Right ventricle myocardium inferior (tissue), 1 donor: ENCODE results near the gene SYTL1. TPM values are rescaled to one million over a fixed set of nuclear protein-coding genes. Genes with fewer than 3 reads are reported as not detected.

Experiments
- ATAC-seq: fragments of 200-7000 bp; cut with Tn5 transposase; one replicate; pipeline ENCODE4 v1.9.1; 2020; ENCODE audit warnings: mild to moderate bottlenecking, moderate library complexity
- DNase-seq: peaks from one replicate; pipeline ENCODE4 v3.0.0; 2021; ENCODE audit errors: missing footprints
- intact Hi-C: fragments of 100-400 bp; cut with DNase I; formaldehyde crosslinking; loops from one replicate; pipeline ENCODE4 v1.11.0; 2022
- long read RNA-seq: library from polyadenylated mRNA; unstranded; transcript quantifications from one replicate; pipeline ENCODE4 v2.0.0, GENCODE V29; 2021
- total RNA-seq: library from RNA; stranded (reverse); fragmentation: NEBNext Ultra II Directional; extraction: Animal tissue kit (Norgen Biotek cat#: 25700); gene quantifications from one replicate; pipeline ENCODE4 v1.2.1, GENCODE V29; 2021
- donor health status: DM: no; HTN: yes; CAD: no; lungs with severe emphysema.

The SYTL1 gene, protein sequence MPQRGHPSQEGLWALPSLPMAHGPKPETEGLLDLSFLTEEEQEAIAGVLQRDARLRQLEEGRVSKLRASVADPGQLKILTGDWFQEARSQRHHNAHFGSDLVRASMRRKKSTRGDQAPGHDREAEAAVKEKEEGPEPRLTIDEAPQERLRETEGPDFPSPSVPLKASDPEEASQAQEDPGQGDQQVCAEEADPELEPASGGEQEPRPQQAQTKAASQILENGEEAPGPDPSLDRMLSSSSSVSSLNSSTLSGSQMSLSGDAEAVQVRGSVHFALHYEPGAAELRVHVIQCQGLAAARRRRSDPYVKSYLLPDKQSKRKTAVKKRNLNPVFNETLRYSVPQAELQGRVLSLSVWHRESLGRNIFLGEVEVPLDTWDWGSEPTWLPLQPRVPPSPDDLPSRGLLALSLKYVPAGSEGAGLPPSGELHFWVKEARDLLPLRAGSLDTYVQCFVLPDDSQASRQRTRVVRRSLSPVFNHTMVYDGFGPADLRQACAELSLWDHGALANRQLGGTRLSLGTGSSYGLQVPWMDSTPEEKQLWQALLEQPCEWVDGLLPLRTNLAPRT
- 0.78 TPM for total RNA-seq
- long read RNA-seq, result 0 reads

DNA sequence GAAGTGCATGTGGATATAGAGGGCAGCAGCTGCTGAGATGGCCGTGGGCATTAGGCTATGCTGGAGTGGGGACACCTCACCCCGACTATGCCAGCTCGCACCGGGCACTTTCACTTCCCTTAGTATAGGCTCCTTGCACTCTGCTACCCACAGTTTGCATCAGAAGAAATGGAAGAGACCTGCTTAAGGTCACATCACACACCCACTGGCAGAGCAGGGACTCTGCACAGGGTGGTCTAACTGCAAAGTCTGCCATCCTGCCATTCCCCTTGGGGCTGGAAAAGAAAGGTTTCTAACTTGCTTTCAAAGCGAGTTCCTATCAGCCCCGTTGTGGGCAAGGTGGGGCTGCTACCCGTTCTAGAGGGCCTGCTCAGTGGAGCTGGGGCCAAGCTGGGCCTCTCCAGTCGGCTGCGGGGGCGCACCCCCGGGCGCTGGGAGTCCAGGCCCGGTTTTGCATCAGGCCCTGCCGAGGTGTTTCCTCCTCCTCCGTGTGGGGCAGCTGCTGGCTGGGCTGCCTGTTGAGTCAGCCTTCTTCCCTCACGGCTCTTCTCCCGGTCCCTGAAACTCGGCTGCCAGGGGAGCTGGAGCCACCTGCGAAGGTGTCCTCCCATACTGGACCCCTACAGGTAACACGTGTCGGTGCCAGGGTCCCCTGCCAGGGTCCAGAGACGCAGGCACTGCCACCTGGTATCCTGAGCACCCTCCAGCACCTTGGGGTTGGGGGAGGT is at the start of gene SYTL1:
SYTL1 (plus strand) TSS at position 498 of the 728 bp plus-strand sequence. CDS start 3,313 bp downstream, outside the sequence.
- intact Hi-C loops, result no loop called here
- DNase-seq (peak; percentile 76), ATAC-seq (no peak)

DNA sequence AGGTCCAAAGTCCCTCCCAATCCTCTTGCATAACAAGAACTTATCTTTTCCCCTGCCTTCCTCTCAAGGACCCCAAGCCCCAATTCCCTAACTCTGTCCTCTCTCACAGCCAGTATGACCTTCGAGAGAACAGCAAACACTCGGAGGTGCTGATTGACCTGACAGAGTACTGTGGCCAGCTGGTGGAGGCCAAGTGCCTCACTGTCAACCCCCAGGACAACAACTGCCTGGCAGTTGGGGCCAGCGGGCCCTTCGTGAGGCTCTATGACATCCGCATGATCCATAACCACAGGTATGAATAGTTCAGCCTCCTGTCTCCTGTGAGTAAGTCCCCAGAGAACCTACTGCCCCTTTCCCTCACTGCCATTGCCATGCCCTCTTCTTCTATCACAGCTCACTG is 49.7 kb upstream of the SYTL1 start:
- intact Hi-C loops, result no loop called here
- no peak for DNase-seq
- peak; percentile 62 for ATAC-seq

DNA sequence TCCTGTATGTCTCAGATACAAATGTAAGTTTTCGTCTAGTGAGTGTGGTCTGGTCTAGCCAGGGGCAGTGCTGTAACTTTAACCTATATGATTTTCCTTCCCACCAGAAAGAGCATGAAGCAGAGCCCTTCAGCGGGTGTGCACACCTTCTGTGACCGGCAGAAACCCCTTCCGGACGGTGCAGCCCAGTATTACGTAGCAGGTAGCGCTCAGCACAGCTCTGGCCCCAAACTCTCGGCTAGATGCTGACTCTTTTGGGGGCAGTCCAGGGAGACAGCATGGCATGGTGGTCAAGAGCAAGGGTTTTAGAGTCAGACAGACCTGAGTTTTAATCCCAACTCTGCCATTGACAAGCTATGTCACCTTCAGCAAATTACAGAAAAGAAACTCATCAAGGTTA is 47.9 kb upstream of the SYTL1 start:
- no peak for ATAC-seq
- intact Hi-C loops, result no loop called here

DNA sequence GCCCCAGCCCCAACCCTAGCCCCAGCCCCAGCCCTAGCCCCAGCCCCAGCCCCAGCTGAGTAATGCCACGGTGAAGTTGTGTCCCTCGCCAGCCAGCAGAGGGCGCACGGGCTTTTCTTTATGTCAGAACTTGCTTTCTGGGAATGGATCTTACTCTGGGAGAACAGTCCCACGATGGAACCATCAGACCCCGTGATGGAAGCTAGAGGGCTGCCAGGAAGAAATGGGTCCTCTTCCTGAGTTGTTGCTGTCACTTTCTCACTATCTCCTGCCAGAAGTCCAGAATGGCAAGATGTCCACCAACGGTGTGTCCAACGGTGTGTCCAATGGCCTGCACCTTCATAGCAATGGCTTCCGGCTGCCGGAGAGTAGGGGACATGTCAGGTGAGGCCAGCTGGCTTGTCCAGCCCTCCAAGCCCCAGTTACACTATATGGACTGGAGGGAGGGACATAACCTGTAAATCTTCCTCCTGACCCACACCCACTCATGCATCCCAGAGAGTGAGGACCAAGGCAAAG is 45.0 kb upstream of the SYTL1 start:
- intact Hi-C loops, result no loop called here
- DNase-seq (peak; percentile 89), ATAC-seq (no peak)

More for the DNA sequence above, 47.9 kb upstream of the SYTL1 start:
- no peak for DNase-seq

DNA sequence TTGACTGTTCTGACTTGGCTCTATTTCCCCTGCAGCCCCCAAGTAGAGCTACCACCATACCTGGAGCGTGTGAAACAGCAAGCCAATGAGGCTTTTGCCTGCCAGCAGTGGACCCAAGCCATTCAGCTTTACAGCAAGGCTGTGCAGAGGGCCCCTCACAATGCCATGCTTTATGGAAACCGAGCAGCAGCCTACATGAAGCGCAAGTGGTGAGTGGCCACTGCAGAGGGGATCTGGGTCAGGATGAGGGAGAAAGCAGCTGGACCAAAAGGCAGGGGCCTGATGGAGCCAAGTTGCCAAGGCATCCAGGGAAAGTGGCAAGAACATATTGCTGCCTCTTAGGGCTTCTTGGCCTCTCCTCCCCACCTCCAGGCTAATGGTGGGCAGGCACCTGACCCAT is 43.9 kb upstream of the SYTL1 start:
- no peak for ATAC-seq
- no peak for DNase-seq
- intact Hi-C loops, result no loop called here

DNA sequence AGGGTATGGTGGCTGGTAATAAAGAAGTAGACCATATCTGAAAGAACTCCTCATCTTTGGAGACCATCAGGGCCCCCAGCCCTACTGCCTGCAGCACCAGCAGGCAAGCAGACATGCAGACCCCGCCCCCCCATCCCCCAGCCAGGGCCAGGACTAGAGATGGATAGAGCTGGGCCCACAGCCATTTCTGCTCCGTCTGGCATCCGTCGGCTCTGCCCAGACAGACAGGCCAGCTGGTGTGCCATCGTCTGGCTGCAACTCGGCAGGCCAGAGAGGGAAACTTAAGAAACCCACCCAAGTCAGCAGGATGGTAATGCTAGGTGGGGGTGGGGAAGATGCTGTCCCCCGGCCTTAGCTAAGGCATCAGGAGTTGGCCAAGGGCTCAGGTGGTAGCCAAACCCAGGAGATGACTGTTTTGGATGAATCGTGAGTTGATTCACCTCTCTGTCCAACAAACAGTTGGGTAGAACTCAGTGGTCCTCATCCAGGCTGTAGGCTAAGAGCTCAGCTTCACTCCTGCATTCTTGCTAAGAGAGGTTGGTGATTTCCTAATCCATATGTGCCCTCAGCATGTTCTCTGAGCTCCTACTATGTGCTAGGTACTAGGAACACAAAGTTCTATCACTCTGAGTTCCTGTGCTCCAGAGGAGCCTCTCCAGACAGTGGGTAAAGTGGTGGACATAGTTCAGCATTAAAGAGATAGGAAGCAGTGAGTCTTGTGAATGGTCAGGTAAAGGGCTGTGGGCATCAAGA is 43.0 kb upstream of the SYTL1 start:
- no peak for DNase-seq
- no peak for ATAC-seq
- intact Hi-C loops, result no loop called here

DNA sequence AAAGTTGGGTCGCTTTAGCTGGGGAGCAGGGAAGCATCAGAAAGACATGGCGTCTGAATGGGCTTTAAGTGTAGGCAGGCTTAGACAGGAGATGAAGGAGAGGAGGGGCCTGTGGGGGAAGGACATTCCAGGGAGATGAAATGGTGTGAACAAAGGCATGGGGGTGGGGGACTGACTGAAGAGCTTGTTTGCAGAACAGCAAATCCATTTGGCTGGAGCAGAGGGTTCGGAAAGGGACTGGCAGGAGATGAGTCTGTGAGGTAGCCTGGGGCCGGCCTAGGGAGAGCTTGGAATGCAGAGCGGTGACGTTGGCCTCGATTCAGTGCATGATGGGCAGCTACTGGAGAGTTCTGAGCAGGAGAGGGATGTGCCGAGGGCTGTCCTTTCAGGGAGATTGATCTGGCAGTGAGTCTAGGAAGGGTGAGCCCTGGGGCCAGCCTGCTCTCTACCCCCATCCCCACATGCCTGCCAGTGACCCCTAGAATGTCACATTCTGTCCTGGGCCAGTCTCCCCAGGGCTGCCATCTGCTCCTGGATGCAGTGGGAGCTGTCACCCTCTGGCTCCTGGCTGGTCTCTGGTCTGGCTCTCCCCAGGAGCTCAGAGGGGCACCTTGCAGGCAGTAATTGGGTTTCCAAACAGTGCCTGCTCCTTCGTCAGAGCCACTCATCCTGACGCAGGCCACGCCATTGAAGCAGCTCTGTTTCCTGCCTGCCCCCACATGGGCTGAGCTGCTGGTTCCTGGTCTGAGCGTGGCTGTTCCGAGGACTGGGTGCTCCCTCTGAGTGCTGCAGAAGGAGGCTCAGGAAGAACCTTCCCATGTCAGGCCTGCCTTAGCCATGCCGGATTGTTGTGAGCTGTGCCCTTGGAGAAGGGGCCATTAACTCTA is 42.2 kb upstream of the SYTL1 start:
- intact Hi-C loops, result loop anchor here (1.0 to 5.0 kb wide), 2 partner anchors 307 to 363 kb away; no protein-coding TSS in a partner anchor
- ATAC-seq, result peak; percentile 71
- DNase-seq, result peak; percentile 83

DNA sequence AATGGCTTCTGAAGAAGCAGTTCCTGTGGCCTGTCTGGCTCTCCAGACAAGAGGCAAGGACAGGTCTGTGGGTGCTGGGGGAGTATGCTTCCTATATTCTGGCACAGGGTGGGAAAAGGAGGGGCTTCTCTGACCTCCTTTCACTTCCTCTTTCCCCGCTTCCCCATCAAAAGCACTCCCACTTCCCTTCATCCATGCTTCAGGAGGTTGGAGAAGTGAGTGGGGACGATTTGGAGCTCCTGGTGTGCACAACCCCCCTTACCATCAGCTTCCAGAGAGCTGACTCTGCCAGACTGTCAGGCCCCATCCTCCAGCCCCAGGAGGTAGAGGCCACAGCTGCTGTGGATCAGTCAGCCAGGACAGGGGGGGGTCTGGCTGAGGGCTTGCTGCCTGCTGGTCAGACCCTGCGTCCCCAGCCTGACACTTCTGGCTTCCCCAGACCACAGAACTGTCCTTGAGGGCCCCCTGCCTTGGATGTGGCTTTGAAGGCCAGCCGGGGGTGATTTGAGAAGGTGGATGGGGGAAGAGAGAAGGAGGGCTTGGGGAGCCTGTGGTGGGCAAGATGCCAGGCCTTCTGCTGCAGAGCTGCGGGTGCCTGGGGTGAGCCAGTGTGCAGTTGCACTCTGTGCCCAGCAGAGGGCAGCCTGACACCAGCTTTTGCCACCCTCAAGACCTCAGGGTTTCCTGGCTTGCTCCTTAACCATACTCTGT is 41.3 kb upstream of the SYTL1 start:
- DNase-seq (peak; percentile 92), ATAC-seq (peak; percentile 85)
- intact Hi-C loops, result loop anchor here (1.0 to 5.0 kb wide), 3 partner anchors 95 to 362 kb away; no protein-coding TSS in a partner anchor

DNA sequence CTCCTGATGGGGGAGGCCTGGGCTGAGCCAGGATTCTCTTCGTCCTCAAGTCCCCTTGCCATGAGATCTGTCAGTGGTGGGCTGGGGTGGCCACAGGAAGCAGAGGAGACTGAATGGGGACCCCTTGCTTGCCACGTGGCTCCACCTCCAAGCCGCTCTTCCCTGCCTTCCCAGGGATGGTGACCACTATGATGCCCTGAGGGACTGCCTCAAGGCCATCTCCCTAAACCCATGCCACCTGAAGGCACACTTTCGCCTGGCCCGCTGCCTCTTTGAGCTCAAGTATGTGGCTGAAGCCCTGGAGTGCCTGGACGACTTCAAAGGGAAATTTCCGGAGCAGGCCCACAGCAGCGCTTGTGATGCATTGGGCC is 40.8 kb upstream of the SYTL1 start:
- ATAC-seq (no peak), DNase-seq (no peak)
- intact Hi-C loops, result loop anchor here (1.0 to 5.0 kb wide), 2 partner anchors 94 to 361 kb away; no protein-coding TSS in a partner anchor

DNA sequence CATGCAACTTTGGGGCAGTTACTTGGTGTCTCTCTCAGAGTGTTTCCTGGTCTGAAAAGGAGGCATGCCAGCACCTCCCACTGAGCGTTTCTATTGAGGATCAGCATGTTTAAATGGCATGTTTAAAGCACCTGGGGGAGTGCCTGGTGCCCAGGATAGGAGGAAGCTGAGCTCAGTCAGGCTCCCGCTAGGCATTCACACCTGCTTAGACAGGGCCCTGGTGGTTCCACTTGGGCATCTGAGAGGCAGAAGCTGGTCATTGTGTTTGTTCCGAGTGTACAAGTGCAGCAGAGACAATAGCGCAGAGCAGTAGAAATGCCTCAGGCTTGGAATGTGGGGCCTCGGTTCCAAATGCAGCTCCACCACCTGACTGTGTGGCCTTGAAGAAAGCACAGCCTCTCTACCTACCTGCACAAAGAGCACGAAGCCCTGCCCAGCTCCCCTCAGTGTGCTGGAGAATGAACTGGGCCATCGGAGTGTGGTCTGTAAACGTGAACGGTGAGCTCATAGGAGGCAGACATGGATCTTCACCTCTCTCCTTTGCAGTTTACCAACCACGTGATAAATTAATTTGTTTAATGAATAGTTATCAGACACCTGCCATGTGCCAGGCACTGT is 40.1 kb upstream of the SYTL1 start:
- intact Hi-C loops, result loop anchor here (1.0 to 5.0 kb wide), 2 partner anchors 94 to 361 kb away; no protein-coding TSS in a partner anchor
- DNase-seq (peak; percentile 64), ATAC-seq (no peak)

DNA sequence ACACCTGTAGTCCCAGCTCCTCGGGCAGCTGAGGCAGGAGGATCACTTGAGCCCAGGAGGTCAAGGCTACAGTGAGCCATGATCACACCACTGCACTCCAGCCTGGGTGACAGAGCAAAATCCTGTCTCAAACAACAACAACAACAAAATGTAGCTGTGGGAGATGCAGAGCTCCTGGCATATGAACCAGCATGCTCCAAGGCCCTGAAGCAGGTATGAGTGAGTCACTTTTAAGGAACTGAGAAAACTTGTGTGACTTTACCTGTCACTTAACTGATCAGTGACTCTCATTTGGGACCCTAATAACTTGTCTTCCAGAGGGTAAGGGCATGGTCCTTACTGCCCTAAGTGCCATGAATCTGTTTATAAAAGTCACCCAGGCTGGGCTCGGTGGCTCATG is 39.2 kb upstream of the SYTL1 start:
- ATAC-seq (no peak), DNase-seq (no peak)
- intact Hi-C loops, result loop anchor here (5.0 kb wide), 1 partner anchor 360 kb away; no protein-coding TSS in a partner anchor

DNA sequence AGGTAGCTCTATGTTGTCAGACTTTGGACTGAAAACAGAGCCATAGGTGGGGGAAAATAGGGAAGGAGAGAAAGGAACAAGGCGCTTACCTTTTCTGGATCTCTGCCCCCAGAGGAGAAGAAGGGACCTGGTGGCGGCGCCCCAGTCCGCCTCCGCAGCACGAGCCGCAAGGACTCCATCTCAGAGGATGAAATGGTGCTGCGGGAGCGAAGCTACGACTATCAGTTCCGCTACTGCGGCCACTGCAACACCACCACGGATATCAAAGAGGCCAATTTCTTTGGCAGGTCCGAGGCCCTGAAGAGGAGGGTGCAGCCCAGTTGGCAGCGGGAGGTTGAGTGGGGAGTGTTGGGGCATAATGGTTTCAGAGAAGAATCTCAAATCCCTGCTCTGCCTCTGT is 38.3 kb upstream of the SYTL1 start:
- intact Hi-C loops, result loop anchor here (5.0 kb wide), 1 partner anchor 359 kb away; no protein-coding TSS in a partner anchor
- DNase-seq (no peak), ATAC-seq (no peak)

DNA sequence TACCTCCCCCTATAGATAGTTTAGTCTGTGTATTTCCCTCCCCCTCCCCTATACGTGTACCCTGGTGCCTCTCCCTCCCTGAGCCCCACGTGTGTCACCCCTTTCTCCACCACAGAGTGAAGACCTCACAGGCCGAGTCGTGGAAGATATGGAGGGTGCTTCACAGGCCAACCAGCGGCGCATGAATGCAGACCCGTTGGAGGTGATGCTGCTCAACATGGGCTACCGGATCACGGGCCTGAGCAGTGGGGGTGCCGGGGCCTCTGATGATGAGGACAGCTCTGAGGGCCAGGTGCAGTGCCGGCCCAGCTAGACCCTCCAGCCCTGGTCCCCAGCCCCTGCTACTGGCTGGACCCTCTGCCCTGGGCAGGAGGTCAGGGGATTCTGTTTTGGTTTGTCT is 35.8 kb upstream of the SYTL1 start:
- ATAC-seq, result no peak
- intact Hi-C loops, result no loop called here
- DNase-seq, result no peak

DNA sequence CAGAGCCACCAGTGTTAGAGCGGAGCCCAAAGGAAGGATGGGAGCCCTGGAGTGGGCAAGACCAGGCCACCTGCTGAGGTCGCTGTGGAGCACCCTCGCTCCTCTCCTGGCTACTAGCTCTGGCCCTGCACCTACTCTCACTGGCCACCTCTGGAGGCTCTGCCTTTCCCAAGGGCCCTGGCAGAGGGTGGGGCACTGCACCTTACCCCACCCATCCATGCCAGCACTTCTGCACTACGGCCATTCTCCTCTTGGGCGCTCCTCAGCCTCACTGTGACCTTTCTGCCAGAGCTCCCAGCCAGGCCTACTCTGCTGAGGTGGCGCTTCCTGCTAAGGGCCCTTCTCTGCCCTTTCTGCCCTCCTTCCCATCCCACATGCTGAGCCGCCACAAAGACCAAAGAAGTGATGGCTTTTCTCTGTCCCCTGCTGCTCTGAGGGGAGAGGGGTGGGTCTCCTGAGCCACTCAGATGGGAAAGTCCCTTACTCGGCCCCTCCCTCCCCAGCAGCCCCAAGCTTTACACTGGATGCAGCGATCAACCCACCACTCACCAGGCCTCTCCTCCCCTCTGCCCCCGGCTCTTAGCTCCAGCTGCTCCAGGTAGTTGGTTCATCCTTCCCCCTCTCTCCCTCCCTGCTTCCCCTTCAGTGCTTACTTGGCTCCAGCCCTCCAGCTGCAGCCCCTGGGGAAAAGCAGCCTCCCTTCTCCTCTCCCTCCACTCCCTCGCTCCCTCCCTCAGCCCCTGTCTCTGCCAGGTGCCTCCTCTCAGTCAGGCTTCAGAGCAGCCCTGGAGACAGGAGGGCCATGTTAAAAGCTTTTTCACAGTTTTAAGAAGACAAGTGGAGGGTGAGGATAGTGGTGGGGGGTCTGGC is 34.7 kb upstream of the SYTL1 start:
- ATAC-seq, result no peak
- no peak for DNase-seq
- intact Hi-C loops, result no loop called here

DNA sequence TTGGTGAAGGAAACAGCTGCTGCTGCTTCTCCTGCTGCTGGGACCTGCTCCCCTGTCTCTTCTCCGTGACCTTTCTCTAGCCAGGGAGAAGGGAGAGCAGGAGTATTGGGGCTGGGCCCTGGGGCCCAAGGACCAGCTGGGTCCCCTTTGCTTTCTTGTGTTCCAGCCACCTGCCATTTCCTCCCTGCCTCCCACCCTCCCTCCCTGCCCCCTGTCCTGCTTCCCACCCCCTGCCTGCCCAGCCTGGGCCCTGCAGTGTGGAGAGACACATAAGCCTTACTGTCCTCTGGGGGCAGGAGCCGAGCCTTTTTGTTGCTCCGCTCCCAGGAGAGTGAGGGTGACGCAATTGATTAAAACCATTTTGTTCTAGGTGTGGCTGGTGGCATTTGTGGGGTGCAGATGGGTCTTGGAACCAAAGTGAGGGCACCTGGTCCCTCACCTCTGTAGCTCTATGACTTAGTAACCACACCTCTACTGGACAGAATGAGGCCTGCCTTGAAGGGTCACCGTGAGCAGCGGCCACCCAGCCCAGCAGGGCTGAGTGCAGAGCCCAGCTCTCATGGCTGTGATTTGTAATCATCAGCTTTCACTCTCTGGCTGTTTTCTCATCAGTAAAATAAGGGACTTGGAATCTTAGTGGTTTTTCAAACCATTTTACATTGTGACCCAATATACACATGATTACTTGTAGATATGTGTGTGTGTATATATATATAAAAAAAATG is 33.8 kb upstream of the SYTL1 start:
- ATAC-seq, result no peak
- intact Hi-C loops, result no loop called here
- DNase-seq, result no peak
